Suprapubic skin (tissue), 4 donors: ENCODE results near the gene ANKRD11.

Experiments
- CTCF ChIP-seq, 2 donors: fragments of 200-600 bp in 1 of 2; fragments of 450-650 bp in 1 of 2; sonication (generic) in 1 of 2; IDR thresholded peaks; one replicate each; pipeline ENCODE4 v1.5.1; 2016 to 2019; ENCODE audit warnings: antibody characterized with exemption in 2 of 2, mild to moderate bottlenecking in 1 of 2, moderate library complexity in 1 of 2
- EP300 ChIP-seq: sonication (generic); formaldehyde crosslinking; IDR thresholded peaks from one replicate; pipeline ENCODE4 v1.6.1; 2017; ENCODE audit warnings: antibody characterized with exemption
- POLR2AphosphoS5 ChIP-seq, 3 donors: sonication (generic); formaldehyde crosslinking; IDR thresholded peaks; one replicate each; pipeline ENCODE4 v1.6.1; 2017; ENCODE audit warnings: antibody characterized with exemption in 3 of 3

GRCh38 chr16:89473136-89473712 is 17.1 kb downstream of the ANKRD11 start:
- TF ChIP-seq CTCF (IDR thresholded peaks at IDR 0.05) (no peak), POLR2AphosphoS5 (IDR thresholded peaks at IDR 0.05) (no peak), EP300 (no peak)
